H9 (cell line): ENCODE measurements around the gene IL9R. TPM values are rescaled to one million over a fixed set of nuclear protein-coding genes. Genes with fewer than 3 reads are reported as not detected.

ENCODE experiments used
- DNase-seq: peaks from one replicate; pipeline ENCODE4 v3.0.0-alpha.2; 2017
- H2AFZ ChIP-seq: one replicate; pipeline ENCODE4 v1.6.1; 2013; ENCODE audit warnings: mild to moderate bottlenecking, low read length, control low read depth, moderate library complexity
- H2AK5ac ChIP-seq: 2 replicates; pipeline ENCODE4 v1.6.1; 2013; ENCODE audit warnings: low read length, control low read depth, mixed read lengths; ENCODE audit not compliant: insufficient read length
- H2BK120ac ChIP-seq: one replicate; pipeline ENCODE4 v1.6.1; 2013; ENCODE audit warnings: low read depth, mild to moderate bottlenecking, low read length, control low read depth, inconsistent platforms; ENCODE audit not compliant: poor library complexity, severe bottlenecking
- H2BK12ac ChIP-seq: 2 replicates; pipeline ENCODE4 v1.6.1; 2013; ENCODE audit warnings: low read length, control low read depth, mixed read lengths, low read depth; ENCODE audit not compliant: insufficient read length
- H2BK15ac ChIP-seq: 2 replicates; pipeline ENCODE4 v1.6.1; 2013; ENCODE audit warnings: low read depth, low read length, control low read depth
- H2BK20ac ChIP-seq: one replicate; pipeline ENCODE4 v1.6.1; 2013; ENCODE audit warnings: low read depth, mild to moderate bottlenecking, low read length, control low read depth, inconsistent platforms; ENCODE audit not compliant: poor library complexity, severe bottlenecking
- H2BK5ac ChIP-seq: 2 replicates; pipeline ENCODE4 v1.6.1; 2013; ENCODE audit warnings: low read length, control low read depth, mixed read lengths; ENCODE audit not compliant: insufficient read length
- H3K14ac ChIP-seq: 2 replicates; pipeline ENCODE4 v1.6.1; 2013; ENCODE audit warnings: low read length, control low read depth; ENCODE audit not compliant: insufficient read depth
- H3K18ac ChIP-seq: 2 replicates; pipeline ENCODE4 v1.6.1; 2013; ENCODE audit warnings: low read depth, mild to moderate bottlenecking, mixed read lengths, low read length, control low read depth; ENCODE audit not compliant: insufficient read length
- H3K23ac ChIP-seq: 2 replicates; pipeline ENCODE4 v1.6.1; 2013; ENCODE audit warnings: low read length, control low read depth, mixed read lengths, low read depth; ENCODE audit not compliant: insufficient read length
- H3K23me2 ChIP-seq: 2 replicates; pipeline ENCODE4 v1.6.1; 2013; ENCODE audit warnings: low read depth, mild to moderate bottlenecking, mixed read lengths, low read length, control low read depth; ENCODE audit not compliant: insufficient read length, poor library complexity, severe bottlenecking
- H3K27ac ChIP-seq: 2 replicates; pipeline ENCODE4 v1.5.1; 2013; ENCODE audit warnings: low read length, control low read depth, mixed read lengths, low read depth; ENCODE audit not compliant: insufficient read length
- H3K27me3 ChIP-seq: 2 replicates; pipeline ENCODE4 v1.6.1; 2013; ENCODE audit warnings: low read length, control low read depth, inconsistent platforms; ENCODE audit not compliant: insufficient read depth
- H3K4ac ChIP-seq: 2 replicates; pipeline ENCODE4 v1.6.1; 2013; ENCODE audit warnings: low read depth, mild to moderate bottlenecking, control low read depth, inconsistent platforms, low read length, moderate library complexity
- H3K4me1 ChIP-seq: 2 replicates; pipeline ENCODE4 v1.6.1; 2013; ENCODE audit warnings: low read length, control low read depth, inconsistent platforms; ENCODE audit not compliant: insufficient read depth
- H3K4me2 ChIP-seq: 2 replicates; pipeline ENCODE4 v1.6.1; 2013; ENCODE audit warnings: low read length, control low read depth, mixed read lengths; ENCODE audit not compliant: insufficient read length, insufficient read depth
- H3K56ac ChIP-seq: 2 replicates; pipeline ENCODE4 v1.6.1; 2013; ENCODE audit warnings: low read depth, mild to moderate bottlenecking, mixed read lengths, low read length, control low read depth; ENCODE audit not compliant: insufficient read length
- H3K79me1 ChIP-seq: 2 replicates; pipeline ENCODE4 v1.6.1; 2013; ENCODE audit warnings: low read depth, mild to moderate bottlenecking, moderate library complexity, low read length, control low read depth, inconsistent platforms; ENCODE audit not compliant: insufficient read depth, poor library complexity, severe bottlenecking
- H3K79me2 ChIP-seq: 2 replicates; pipeline ENCODE4 v1.6.1; 2013; ENCODE audit warnings: low read length, control low read depth, inconsistent platforms; ENCODE audit not compliant: insufficient read depth
- H3K9ac ChIP-seq: 2 replicates; pipeline ENCODE4 v1.6.1; 2013; ENCODE audit warnings: low read length, control low read depth, mixed read lengths; ENCODE audit not compliant: insufficient read length; ENCODE audit errors: extremely low read depth
- H3K9me3 ChIP-seq: one replicate; pipeline ENCODE4 v1.6.1; 2013; ENCODE audit warnings: low read depth, low read length, inconsistent platforms; ENCODE audit not compliant: control insufficient read depth
- H3T11ph ChIP-seq: one replicate; pipeline ENCODE4 v1.6.1; 2013; ENCODE audit warnings: mild to moderate bottlenecking, low read length, control low read depth, inconsistent platforms
- H4K20me1 ChIP-seq: one replicate; pipeline ENCODE4 v1.6.1; 2013; ENCODE audit not compliant: control insufficient read depth, insufficient read length, insufficient read depth
- H4K5ac ChIP-seq: 2 replicates; pipeline ENCODE4 v1.6.1; 2013; ENCODE audit warnings: low read depth, mild to moderate bottlenecking, mixed read lengths, low read length, control low read depth; ENCODE audit not compliant: insufficient read length
- H4K8ac ChIP-seq: replicated peaks from 2 replicates; pipeline ENCODE4 v1.6.1; 2013; ENCODE audit warnings: low read length, control low read depth, mixed read lengths, low read depth; ENCODE audit not compliant: insufficient read length
- H4K91ac ChIP-seq: 2 replicates; pipeline ENCODE4 v1.6.1; 2013; ENCODE audit warnings: low read depth, mild to moderate bottlenecking, moderate library complexity, mixed read lengths, low read length, control low read depth; ENCODE audit not compliant: insufficient read length
- H3K27ac Mint-ChIP-seq, 3 experiments: 2 replicates in 2 of 3; 3 replicates in 1 of 3; pipeline ENCODE4 v1.8.0; 2020 to 2021; ENCODE audit warnings: mixed read lengths in 3 of 3, mild to moderate bottlenecking in 1 of 3, moderate library complexity in 1 of 3
- H3K27me3 Mint-ChIP-seq: 2 replicates; pipeline ENCODE4 v1.8.0; 2021; ENCODE audit warnings: low read depth, mild to moderate bottlenecking, moderate library complexity, mixed read lengths
- H3K36me3 Mint-ChIP-seq, 3 experiments: 2 replicates in 2 of 3; 3 replicates in 1 of 3; pipeline ENCODE4 v1.8.0; 2020 to 2021; ENCODE audit warnings: low read depth in 3 of 3, mixed read lengths in 3 of 3; ENCODE audit not compliant: insufficient read depth in 1 of 3
- H3K4me1 Mint-ChIP-seq, 2 experiments: 2 replicates each; pipeline ENCODE4 v1.8.0; 2020; ENCODE audit warnings: mixed read lengths in 2 of 2
- H3K4me3 Mint-ChIP-seq, 2 experiments: 2 replicates in 1 of 2; 3 replicates in 1 of 2; pipeline ENCODE4 v1.8.0; 2020 to 2021; ENCODE audit warnings: mild to moderate bottlenecking in 2 of 2, mixed read lengths in 2 of 2, moderate library complexity in 1 of 2
- H3K9me3 Mint-ChIP-seq, 2 experiments: 2 replicates in 1 of 2; 3 replicates in 1 of 2; pipeline ENCODE4 v1.8.0; 2020; ENCODE audit warnings: mild to moderate bottlenecking in 2 of 2, mixed read lengths in 2 of 2, moderate library complexity in 1 of 2
- WGBS: extraction: QIAGEN DNeasy Blood & Tissue Kit; methylation state at CpG from one replicate; pipeline ENCODE4 v1.1.7; 2013; ENCODE audit warnings: missing lambda C conversion rate, low lambda C conversion rate, mixed read lengths; ENCODE audit not compliant: insufficient read length; ENCODE audit errors: extremely low coverage; 5-methylcytosine and 5-hydroxymethylcytosine counted together
- total RNA-seq: library from RNA; stranded (reverse); gene quantifications from 2 replicates; pipeline ENCODE4 v1.2.1, GENCODE V29; 2021
- TF ChIP-seq, protein P1 (sequence below): fragments of 200-600 bp; sonication (generic); conservative IDR thresholded peaks from 3 replicates; pipeline ENCODE4 v1.8.0; 2021; ENCODE audit warnings: antibody characterized with exemption, mild to moderate bottlenecking

The IL9R gene
- total RNA-seq, 1 experiment from 2014 or later: 0.72 TPM

DNA sequence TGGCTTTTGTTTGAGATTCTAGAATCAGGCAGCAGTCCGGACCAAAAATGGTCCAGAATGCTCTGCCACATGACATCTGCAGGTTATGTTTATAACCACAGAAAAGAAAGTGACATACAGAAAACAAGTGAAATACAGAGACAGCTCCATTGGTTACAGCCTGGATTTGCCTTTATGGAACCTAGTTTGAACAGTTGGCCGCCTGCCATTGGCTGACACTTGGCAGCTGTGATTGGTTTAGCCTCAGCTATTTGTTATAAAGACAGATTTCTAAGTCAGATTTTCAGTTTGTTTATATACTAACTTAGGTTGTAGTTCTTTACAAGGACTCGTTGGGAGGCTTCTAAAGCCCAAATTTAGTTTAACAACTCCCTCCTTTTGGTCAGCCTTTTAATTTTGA lies 40.8 kb upstream of the IL9R start:
- no CpG with 5 or more reads among the region's 3 CpGs for WGBS
- Mint-ChIP-seq H3K36me3 (peaks cover 0 to 4% (median 2%) of the 10 kb centered on the region in 3 experiments; a peak in 4 of 7 replicates), H3K9me3 (peaks cover 33 to 34% of the 10 kb centered on the region in 2 experiments), H3K27ac (no peak overlapping the region), H3K4me3 (no peak overlapping the region), H3K27me3 (no peaks in the 10 kb centered on the region; the same call in 1 of the 2 replicates), H3K4me1 (peaks cover 19 to 23% of the 10 kb centered on the region in 2 experiments)
- Histone ChIP-seq H4K8ac (no peak overlapping the region), H3K27ac (no peak overlapping the region), H3K18ac (no peak overlapping the region), H3K9ac (no peak overlapping the region), H3K4me2 (no peak overlapping the region), H2BK120ac (no peak overlapping the region), H2BK20ac (no peak overlapping the region), H3K23ac (no peak overlapping the region), H3T11ph (no peak overlapping the region), H4K5ac (no peak overlapping the region), H3K4ac (no peak overlapping the region), H3K79me1 (no peaks in the 10 kb centered on the region), H2BK12ac (no peak overlapping the region), H3K27me3 (no peaks in the 10 kb centered on the region), H2AK5ac (no peak overlapping the region), H2BK5ac (no peak overlapping the region), H2BK15ac (no peak overlapping the region), H3K79me2 (no peaks in the 10 kb centered on the region), H3K56ac (no peak overlapping the region), H3K9me3 (peaks cover 26% of the 10 kb centered on the region), H2AFZ (no peak overlapping the region), H4K91ac (no peak overlapping the region), H3K4me1 (no peaks in the 10 kb centered on the region; the same call in 1 of the 2 replicates), H3K14ac (no peak overlapping the region), H4K20me1 (no peaks in the 10 kb centered on the region), H3K23me2 (no peaks in the 10 kb centered on the region)
- TF ChIP-seq, protein P1, sequence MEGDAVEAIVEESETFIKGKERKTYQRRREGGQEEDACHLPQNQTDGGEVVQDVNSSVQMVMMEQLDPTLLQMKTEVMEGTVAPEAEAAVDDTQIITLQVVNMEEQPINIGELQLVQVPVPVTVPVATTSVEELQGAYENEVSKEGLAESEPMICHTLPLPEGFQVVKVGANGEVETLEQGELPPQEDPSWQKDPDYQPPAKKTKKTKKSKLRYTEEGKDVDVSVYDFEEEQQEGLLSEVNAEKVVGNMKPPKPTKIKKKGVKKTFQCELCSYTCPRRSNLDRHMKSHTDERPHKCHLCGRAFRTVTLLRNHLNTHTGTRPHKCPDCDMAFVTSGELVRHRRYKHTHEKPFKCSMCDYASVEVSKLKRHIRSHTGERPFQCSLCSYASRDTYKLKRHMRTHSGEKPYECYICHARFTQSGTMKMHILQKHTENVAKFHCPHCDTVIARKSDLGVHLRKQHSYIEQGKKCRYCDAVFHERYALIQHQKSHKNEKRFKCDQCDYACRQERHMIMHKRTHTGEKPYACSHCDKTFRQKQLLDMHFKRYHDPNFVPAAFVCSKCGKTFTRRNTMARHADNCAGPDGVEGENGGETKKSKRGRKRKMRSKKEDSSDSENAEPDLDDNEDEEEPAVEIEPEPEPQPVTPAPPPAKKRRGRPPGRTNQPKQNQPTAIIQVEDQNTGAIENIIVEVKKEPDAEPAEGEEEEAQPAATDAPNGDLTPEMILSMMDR: no peak
- DNase-seq: no peak
